IPS-NIHi7 (cell line): Measurements from ENCODE around the gene IQSEC3.

ENCODE experiments used
- DNase-seq: peaks from one replicate; pipeline ENCODE4 v3.0.0; 2012; ENCODE audit warnings: mixed read lengths; ENCODE audit errors: extremely low spot score

Gene IQSEC3

DNA sequence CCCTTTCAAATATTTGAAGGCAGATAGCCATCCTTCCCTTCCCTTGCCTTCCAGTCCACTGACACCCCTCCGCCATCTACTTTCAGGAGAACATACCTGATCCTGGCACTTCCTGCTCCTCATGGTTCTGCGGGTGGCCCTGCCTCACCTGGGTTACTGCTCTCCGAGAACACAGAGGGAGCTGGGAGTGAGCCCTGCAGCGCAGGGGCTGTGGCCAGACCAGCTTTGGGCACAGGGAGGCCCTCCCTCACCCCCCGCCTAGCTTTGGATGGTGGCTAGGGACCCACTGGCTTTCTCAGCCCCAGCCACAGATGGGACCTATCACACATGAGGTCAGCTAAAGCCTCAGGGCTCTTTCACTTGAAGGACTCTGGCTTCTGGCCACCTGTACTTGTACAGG lies 12.4 kb downstream of the IQSEC3 start:
- DNase-seq: no peak

DNA sequence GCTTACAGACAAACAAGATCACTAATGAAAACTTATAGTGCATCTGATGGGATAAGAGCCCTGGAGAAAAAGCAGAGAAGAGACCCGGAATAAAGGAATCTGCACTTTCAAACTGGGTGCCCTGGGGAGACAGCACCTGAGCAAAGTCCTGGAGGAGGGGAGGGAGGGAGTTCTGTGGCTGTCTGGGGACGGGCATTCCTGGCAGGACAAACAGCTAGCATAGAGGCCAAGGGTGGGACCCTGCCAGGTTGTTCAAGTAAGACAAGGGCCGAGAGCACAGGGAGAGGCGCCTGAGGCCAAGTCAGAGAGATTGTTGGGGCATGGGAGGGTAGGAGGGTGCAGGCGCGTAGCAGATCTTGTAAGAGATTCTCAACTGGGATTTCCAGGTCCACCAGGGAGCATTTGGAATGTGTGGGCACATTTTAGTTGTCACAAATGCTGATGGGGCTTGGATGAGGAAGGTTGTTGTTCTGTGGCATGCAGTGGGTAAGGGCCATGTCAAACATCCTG lies 14.2 kb downstream of the IQSEC3 start:
- no peak for DNase-seq

DNA sequence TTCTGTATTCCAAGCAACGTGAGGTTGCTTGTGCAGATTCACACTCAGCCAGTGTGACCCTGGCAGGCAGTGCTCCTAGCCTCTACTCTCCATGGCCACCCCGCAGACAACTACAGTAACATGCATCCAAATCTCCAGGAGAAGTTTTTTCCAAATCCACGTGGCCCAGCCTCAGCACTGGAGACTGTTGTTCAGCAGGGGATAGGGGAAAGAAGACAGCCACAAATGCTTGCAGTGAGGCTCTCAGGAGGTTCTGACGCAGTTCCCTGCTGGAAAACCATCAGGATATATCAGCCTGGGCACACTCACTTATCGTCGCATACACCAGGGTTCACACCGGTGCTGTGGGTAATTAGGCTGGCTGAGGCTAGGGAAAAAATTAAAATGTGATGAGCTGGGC lies 16.2 kb downstream of the IQSEC3 start:
- no peak for DNase-seq

DNA sequence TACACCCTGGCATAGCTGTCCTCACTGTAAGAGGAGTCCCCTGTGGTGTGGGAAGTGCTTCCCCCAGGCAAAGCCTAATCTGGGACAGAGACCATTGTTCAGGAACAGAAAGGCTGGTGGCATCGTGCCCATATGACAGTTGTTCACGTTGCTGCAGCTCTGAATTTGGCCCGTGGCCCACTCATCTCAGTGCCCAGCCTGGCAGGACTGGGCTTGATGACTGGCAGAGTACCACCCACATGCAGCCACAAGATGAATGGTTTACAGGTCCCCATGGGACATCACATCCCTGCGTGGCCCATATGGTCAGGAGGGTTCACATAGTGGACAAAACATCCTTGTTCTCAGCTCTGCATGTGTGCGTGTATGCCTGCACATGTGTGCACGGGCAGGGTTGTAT lies 17.5 kb downstream of the IQSEC3 start:
- no peak for DNase-seq

DNA sequence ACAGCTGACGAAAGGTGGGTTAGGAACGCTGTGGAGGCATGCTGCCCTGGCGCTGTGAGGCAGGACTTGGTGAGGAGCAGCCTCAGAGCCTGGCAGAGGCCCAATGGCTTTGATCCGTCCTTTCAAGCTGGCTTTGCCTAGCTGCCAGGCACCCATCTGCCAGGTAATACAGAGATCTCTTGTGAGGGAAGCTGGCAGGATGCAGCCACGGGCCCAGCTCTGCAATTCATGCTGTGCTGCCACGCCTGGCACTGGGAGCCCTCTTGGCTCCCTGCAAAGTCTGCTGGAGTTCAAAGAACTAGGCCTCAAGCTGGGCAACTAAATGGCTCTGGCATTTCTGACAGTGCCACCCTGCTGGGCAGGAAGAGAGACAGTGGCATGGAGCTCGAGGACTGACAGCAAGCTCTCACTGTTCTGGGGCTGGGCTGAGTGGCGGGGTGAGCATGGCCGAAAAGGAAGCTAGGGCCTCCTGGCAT lies 18.7 kb downstream of the IQSEC3 start:
- no peak for DNase-seq

DNA sequence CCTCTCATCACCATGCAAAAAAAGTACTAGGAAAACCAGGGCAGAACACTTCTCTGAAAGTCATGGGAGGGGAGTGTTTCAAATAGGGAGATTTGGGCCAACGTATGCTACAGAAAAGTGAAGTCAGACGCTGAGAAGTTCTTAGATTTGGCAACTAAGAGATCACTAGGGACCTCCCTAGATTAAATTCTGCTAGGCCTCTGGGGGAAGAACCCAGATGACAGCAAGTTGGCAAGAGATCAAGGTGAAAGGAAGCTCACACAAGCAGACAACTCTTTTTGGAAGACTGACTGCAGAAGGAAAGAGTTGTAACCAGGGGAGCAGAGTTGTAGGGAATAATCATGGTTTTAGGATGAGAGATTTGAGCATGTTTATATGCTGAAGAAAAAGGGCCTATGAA lies 20.7 kb downstream of the IQSEC3 start:
- no peak for DNase-seq

DNA sequence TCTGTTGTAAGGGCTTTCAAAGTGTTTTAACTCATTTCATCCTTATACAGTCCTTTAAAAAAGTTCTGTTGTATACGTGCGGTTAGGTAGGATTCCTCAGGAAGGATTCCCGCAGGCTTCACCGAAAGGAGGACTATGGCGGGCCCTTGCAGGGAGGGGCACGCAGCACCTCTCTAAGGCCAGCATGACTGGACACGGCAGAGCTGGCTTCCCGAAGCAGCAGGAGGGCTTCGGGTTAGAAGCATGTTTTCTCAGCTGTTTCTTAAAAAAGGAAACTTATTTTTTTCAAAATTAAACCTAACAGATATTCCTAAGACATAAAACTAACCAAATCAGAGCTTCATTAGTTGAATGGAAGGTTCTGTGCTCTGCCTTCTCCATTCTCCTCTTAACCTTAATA lies 21.3 kb downstream of the IQSEC3 start:
- DNase-seq: no peak

DNA sequence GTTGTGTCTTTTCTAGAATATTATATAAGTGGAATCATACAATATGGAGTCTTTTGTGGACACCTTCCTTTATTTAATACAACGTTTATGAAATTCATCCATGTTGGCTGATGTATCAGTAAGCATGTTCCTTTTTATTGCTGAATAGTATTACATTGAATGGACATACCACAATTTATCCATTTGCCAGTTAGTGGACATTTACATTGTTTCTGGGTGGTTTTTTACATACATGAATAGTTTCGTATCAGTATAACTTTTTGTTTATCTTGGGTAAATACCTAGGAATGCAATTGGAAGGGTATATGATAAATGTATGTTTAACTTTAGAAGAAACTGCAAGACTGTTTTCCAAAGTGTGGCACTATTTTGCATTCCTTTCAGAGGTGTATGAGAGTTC lies 23.1 kb downstream of the IQSEC3 start:
- no peak for DNase-seq

DNA sequence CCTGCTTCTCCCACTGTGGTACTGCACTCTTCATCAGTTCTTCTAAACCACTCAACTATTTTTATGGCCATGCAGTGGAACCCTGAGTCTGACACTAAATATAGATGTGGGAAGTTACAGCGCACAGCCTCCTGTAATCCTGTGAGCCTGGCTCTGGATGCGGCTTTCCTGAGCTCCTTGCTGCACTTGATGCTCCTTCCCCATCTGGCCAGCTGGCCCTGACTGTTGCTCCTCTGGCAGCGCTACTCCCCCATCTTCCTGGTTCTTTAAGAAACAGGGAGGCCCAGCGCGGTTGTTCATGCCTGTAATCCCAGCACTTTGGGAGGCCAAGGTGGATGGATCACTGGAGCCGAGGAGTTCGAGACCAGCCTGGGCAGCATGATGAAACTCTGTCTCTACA lies 24.6 kb downstream of the IQSEC3 start:
- DNase-seq: no peak

DNA sequence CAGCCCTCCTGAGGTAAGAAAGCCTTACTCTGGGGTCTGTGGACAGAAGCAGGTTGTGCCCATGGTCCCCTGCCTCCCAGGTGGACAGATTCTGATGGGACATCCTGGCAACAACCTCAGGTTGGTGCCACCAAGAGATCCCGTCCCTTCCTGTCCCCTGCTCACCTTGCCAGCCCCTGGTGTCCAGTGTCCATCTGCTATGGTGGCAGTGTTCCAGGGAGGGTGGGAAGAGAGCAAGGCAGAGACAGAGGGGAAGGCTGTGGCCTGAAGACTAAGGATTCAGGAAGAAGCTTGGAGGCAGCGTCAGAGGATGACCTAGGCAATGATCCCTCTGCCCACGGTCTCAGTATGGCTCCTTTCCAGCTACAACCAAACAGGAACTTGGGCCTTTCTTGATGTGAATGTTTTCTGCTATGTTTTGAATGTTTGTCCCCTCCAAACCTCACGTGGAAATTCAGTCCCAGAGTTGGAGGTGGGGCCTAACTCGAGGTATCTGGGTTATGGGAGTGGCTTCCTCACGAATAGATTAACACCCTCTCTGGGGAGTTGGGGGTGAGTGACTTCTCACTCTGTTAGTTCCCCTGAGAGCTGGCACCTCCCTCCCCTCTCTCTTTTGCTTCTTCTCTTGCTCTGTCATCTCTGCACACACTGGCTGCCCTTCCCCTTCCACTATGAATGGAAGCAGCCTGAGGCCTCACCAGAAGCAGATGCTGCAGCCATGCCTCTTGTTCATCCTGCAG lies 26.9 kb downstream of the IQSEC3 start:
- DNase-seq: no peak

DNA sequence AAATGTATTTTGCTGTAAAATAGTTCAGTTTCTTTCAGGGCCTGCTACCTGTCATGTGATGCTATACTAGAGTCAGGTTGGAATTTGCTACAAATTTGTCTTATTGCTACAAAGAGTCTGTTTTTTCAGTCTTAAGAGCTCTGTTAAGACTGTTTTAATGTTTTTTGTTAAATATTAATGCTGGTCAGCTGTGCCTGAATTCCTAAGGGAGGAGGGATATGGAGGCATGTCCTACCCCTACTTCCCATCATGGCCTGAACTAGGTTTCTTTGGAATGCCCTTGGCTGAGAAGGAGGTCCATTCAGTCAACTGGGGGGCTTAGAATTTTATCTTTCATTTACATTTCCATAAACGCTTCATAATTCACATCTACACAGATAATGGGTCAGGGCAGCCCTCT lies 30.0 kb downstream of the IQSEC3 start:
- no peak for DNase-seq

DNA sequence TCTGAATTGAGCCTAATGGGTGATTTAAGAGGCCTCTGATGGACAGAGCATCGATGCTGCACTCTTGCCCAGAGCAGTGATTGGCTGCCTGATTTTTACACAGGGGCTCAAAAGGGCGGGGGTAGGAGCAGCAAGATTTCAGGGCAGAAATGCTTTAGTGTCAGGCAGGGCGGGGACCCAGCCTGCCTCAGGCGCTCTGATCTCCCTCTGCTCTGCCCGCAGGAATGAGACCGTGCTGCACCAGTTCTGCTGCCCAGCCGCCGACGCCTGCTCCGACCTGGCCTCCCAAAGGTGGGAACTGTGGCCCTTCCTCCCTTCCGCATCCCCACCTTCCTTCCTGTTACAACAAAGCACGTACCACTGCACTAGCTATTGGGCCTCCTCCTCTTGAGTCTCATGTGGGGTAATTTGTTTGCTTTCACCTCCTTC lies 32.4 kb downstream of the IQSEC3 start:
- DNase-seq: peak; percentile 63

DNA sequence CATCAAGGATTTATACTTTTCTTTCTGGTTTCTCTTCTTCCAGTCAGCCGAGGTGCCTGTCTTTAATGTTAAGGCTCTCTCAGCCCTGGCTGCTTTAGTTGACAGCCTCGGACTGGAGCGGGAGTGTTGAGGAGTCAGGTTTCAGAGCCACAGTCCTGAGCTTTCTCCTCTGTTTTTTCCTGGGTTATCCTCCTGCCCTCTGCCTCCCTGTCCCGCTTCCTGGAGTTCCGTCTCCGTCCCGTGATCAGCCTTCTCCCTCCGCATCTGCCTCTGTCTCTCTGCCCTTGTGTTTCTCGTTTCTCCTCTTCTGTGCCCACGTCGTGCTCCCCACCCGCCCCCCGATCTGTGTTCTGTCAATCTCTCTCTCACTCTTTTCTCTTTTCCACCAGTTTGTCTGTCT lies 33.0 kb downstream of the IQSEC3 start:
- DNase-seq: peak; percentile 59

DNA sequence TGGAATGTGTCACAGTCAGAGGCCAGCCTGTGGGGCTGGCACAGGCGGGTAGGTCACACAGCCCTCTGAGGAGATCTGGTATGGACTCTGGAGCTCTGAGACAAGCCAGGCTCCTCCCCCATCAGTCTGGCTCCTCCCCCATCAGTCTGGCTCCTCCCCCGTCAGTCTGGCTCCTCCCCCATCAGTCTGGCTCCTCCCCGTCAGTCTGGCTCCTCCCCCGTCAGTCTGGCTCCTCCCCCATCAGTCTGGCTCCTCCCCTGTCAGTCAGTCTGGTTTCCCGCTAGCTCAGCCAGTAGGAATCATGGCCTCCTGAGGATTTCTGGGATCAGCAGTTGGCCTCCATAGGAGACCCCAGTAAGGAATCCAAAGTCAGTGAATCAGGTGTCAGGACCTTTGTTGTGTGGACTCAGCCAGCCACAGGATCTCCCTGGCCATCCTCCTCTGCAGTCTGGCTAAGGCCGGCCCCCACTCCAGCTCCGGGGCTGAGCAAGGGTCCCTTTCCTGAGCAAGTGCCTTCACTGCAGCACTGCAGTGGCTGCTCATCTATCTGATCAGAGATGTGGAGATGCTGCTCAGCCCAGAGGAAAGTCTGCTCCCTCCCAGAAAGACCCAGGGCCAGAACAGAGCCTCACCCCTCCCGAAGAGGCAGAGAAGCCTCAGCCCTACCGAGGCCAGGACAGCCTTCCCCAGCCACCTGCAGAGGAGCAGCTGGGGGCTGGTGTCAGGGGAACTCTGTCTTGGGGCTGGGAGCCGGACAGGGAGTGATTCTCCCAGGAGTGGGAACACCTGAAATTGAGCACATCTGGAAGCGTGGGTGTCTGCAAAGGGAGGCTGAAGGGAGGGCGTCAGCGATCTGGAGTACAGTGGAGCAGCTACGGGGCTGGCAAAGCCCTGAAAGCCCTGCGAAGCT lies 35.7 kb downstream of the IQSEC3 start:
- peak; percentile 26 for DNase-seq

DNA sequence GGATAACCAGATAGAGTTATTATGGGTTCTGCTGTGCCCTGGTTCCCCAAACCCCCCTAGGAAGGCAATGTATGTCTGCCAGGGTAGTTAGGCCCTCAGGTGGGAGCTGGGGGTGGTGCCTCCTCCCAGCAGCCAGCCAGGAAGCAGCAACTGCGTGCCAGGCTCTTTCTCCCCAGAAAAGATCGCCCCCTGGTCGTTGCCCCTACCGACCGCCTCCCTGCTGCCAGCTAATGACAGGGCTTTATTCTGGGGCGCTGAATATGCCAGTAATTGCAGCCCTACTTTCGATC lies 36.3 kb downstream of the IQSEC3 start:
- peak; percentile 23 for DNase-seq

DNA sequence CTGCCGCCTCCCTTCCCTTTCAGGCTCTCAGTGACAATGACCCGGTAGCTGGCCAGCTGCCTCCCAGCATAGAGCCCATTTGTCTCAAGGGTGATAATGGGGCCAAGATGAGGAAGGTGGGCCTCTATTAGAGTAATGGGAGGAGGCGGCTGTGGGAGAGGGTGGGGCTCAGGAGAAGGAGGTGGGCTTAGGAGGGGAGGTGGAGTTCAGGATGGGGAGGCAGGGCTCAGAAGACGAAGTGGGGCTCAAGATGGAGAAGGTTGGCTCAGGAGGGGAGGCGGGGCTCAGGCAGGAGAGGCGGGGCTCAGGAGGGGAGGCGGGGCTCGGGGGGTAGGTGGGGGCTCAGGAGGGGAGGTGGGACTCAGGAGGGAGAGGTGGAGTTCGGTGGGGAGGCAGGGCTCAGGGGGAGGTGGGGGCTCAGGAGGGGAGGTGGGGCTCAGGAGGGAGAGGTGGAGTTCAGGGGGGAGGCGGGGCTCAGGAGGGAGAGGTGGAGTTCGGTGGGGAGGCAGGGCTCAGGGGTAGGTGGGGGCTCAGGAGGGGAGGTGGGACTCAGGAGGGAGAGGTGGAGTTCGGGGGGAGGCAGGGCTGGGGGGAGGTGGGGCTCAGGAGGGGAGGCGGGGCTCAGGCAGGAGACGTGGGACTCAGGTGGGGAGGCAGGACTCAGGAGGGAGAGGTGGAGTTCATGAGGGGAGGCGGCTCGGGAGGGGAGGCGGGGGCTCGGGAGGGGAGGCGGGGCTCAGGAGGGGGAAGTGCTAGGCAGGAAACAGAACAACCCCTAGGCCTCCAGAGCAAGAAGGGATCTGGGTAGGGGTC lies 36.8 kb downstream of the IQSEC3 start:
- peak; percentile 86 for DNase-seq

DNA sequence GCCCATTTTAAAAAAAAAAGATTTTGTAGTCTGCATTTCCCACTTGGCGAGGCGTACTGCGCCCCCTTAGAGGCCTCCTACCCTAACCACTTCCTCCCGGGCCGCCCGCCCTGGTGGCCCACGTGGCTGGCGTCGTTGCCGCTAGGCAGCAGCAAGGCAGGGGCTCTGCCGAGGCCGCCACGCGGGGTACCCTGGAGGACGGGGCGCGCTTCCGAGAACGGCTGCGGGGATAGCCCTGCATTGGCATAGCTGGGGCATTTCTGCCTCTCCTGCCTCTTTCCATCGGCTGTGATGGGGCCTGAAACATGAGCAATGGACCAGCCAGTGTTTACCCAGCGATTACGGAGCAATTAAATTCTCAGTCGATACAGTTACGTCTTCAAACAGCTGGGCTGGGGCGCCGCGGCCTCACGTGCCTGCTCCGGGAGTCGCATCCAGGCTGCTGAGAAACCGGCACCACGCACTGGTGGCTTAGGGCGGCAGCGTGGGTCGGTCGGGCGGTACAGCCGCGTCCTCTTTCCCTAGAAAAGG lies 38.0 kb downstream of the IQSEC3 start:
- DNase-seq: no peak

DNA sequence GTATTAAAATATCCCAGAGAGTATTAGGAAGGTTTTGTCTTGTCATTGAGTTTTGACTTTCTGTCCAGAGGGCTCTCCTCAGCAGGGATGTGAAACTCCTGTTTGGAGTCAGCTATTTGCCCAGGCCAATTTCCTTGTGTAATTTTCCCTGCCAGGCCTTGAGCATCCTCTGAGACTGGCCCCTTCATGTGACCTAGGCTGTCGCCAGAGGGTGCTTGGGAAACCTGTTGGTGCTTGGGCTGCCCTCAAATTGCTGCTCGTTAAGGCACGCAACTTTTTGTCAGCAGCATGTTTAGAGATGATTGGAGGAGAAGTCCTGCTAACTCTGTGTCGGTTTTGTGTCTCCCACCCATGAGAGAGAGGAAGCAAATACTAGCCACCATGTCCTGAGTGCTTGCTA lies 39.1 kb downstream of the IQSEC3 start:
- DNase-seq: no peak

DNA sequence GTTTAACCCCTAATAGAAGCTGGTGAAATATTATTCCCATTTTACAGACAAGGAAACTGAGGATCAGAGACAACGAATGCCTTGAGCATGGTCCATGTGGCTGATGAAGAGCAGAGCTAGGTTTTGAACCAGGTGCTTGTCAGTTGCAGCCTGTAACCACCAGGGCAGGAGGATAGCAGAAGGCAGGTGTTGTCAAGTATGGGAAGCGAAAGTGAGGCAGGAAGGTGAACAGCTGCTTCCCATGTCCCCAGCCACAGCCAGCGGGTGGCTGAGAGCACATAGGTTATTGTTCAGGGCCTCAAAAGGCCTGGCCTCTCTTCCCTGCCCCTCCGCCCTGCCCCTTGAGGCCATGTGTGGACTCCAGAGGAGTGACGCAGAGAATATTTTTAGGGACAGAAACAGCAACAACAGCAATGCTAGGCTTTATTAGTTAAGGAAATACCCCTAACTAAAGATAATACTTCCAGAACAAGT lies 39.6 kb downstream of the IQSEC3 start:
- DNase-seq: peak; percentile 35

DNA sequence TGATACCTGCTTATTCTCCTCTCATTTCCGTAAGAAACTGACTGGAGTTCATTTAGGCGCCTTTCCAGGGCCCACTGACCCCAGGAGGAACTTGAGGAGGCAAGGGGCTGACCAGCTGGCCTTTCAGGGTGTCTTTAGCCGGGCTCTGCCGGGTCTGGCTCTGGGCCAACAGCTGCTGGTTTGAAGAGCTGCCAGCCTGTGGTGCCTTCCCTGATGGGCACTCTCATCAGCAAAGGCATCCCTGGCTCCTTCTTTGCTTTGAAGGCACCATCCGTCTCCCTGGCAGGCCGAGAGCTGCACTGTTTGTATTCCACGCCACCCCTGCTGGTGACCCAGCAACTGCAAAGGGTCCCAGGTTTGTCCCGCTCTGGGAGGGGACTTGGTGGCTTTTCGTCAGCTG lies 42.0 kb downstream of the IQSEC3 start:
- DNase-seq: no peak

DNA sequence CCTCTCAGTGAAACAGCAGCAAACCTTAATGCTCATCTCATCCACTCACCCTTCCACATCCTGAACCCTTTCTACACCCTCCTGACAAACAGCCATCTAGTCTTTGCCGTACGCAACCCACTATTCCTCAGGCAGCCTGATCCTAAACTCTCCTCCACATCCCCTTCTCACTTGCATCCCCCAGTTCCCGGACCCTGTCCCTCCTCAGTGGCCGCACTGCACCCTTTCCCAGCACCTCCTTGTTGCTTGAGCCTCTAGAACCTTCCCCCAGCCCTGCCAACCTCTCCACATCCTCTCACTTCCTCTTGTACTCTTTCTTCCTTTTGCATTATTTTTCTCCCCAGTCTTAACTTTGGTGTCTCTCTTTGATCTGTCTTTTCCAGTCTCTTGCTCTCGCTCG lies 42.9 kb downstream of the IQSEC3 start:
- DNase-seq: no peak

DNA sequence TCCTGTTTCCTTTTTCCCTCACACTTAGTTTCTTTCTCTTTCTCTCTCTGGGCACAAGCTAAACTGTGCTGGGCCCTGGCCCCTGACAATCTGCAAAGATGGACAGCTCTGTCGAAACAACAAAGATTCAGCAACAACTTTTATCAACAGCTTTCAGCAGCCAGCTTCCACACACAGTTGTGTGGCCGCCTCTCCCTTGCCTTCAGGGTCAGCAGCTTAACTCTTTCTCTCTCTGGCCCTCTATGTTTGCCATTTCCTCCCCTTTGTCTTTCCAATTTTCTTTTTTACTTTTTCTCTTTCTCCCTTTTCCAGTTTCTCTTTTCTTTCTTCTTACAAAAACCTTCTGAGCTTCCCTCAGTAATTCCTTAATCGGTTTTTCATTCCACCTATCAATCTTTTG lies 43.3 kb downstream of the IQSEC3 start:
- DNase-seq: no peak
